Right atrium auricular region (tissue), 2 donors: ENCODE results near the gene CALML6. TPM values are rescaled to one million over a fixed set of nuclear protein-coding genes. Genes with fewer than 3 reads are reported as not detected.

ENCODE experiments used
- DNase-seq: peaks from one replicate; pipeline ENCODE4 v3.0.0-alpha.2; 2019; ENCODE audit warnings: low spot score
- H3K27ac ChIP-seq, 2 donors: fragments of 200-600 bp; sonication (generic); 1 replicate in 1 of 2; 2 replicates in 1 of 2; pipeline ENCODE4 v1.5.1; 2016 to 2019
- H3K27me3 ChIP-seq, 2 donors: fragments of 200-600 bp; sonication (generic); one replicate each; pipeline versions ENCODE4 v1.5.1 to v1.6.0; 2017 to 2019
- H3K36me3 ChIP-seq: fragments of 200-600 bp; sonication (generic); one replicate; pipeline ENCODE4 v1.5.1; 2016
- H3K4me1 ChIP-seq, 2 donors: fragments of 200-600 bp; sonication (generic); one replicate each; pipeline versions ENCODE4 v1.5.1 to v1.6.0; 2017 to 2019
- H3K4me3 ChIP-seq, 2 donors: fragments of 200-600 bp; sonication (generic); 1 replicate in 1 of 2; 2 replicates in 1 of 2; pipeline ENCODE4 v1.5.1; 2017 to 2019; ENCODE audit warnings: mild to moderate bottlenecking in 1 of 2, moderate library complexity in 1 of 2
- H3K9me3 ChIP-seq, 2 donors: fragments of 200-600 bp; sonication (generic); one replicate each; pipeline ENCODE4 v1.5.1; 2019
- CTCF ChIP-seq, 2 donors: fragments of 200-600 bp; sonication (generic); IDR thresholded peaks; one replicate each; pipeline ENCODE4 v1.5.1; 2019; ENCODE audit warnings: antibody characterized with exemption in 2 of 2
- total RNA-seq, 2 donors: library from RNA; depleted of rRNA; stranded (reverse); fragments of >200 nt; gene quantifications; one replicate each; pipeline ENCODE4 v1.1.0, GENCODE V29; 2016

CALML6 gene
- not detected for total RNA-seq

GRCh38 chr1:1914971-1915692, at the start of gene CALML6:
CALML6 (plus strand) TSS chr1:1915260; CDS start chr1:1915281, 21 bp downstream.
- no peak for TF ChIP-seq CTCF (IDR thresholded peaks at IDR 0.05)
- no peak within 1 kb of the TSS for H3K27ac ChIP-seq
- H3K9me3 ChIP-seq: no peaks in the 10 kb centered on the region
- no peaks in the 10 kb centered on the region for H3K36me3 ChIP-seq
- H3K27me3 ChIP-seq: no peaks in the 10 kb centered on the region
- no peak for DNase-seq
- peaks cover 0 to 17% of the 10 kb centered on the region in 2 donors for H3K4me1 ChIP-seq
- no peak within 1 kb of the TSS for H3K4me3 ChIP-seq

GRCh38 chr1:1867164-1867563, 47.9 kb upstream of the CALML6 start:
- DNase-seq: no peak
- H3K27ac ChIP-seq: no peak overlapping the region
- TF ChIP-seq CTCF (IDR thresholded peaks at IDR 0.05): no peak
- no peaks in the 10 kb centered on the region for H3K9me3 ChIP-seq
- no peaks in the 10 kb centered on the region for H3K36me3 ChIP-seq
- no peak overlapping the region for H3K4me3 ChIP-seq
- H3K27me3 ChIP-seq: no peaks in the 10 kb centered on the region
- H3K4me1 ChIP-seq: peaks cover 0 to 78% of the 10 kb centered on the region in 2 donors

GRCh38 chr1:1869469-1869868, 45.6 kb upstream of the CALML6 start:
- Histone ChIP-seq H3K4me1 (peaks cover 0 to 80% of the 10 kb centered on the region in 2 donors), H3K36me3 (no peaks in the 10 kb centered on the region)

GRCh38 chr1:1872329-1872994, 42.6 kb upstream of the CALML6 start:
- Histone ChIP-seq H3K36me3 (no peaks in the 10 kb centered on the region), H3K9me3 (no peaks in the 10 kb centered on the region), H3K4me3 (no peak overlapping the region), H3K27me3 (no peaks in the 10 kb centered on the region), H3K27ac (peak overlapping the region; percentile 50 to 65), H3K4me1 (peaks cover 0 to 82% of the 10 kb centered on the region in 2 donors)
- DNase-seq: no peak
- no peak for TF ChIP-seq CTCF (IDR thresholded peaks at IDR 0.05)

More at GRCh38 chr1:1869469-1869868, 45.6 kb upstream of the CALML6 start:
- DNase-seq: no peak
- Histone ChIP-seq H3K9me3 (no peaks in the 10 kb centered on the region), H3K27me3 (no peaks in the 10 kb centered on the region), H3K4me3 (no peak overlapping the region), H3K27ac (no peak overlapping the region)
- no peak for TF ChIP-seq CTCF (IDR thresholded peaks at IDR 0.05)

- Histone ChIP-seq H3K27me3 (no peaks in the 10 kb centered on the region), H3K36me3 (no peaks in the 10 kb centered on the region), H3K9me3 (no peaks in the 10 kb centered on the region), H3K4me1 (peaks cover 0 to 85% of the 10 kb centered on the region in 2 donors), H3K27ac (peak overlapping the region; percentile 50 to 65), H3K4me3 (no peak overlapping the region)
- DNase-seq: no peak
- no peak for TF ChIP-seq CTCF (IDR thresholded peaks at IDR 0.05)
Measured at GRCh38 chr1:1873186-1873585, 41.9 kb upstream of the CALML6 start.
